NCI-H1105 (cell line): ENCODE results near the gene LCN1.
"Not testable (repeated sequence)": the region's sequence is repeated elsewhere in the genome, so short reads cannot be mapped to it uniquely, and the experiment has no call there.

Source experiments
- DNase-seq: peaks from one replicate; lab custom pipeline; 2025; lab: John Stamatoyannopoulos, UW

LCN1 gene

DNA sequence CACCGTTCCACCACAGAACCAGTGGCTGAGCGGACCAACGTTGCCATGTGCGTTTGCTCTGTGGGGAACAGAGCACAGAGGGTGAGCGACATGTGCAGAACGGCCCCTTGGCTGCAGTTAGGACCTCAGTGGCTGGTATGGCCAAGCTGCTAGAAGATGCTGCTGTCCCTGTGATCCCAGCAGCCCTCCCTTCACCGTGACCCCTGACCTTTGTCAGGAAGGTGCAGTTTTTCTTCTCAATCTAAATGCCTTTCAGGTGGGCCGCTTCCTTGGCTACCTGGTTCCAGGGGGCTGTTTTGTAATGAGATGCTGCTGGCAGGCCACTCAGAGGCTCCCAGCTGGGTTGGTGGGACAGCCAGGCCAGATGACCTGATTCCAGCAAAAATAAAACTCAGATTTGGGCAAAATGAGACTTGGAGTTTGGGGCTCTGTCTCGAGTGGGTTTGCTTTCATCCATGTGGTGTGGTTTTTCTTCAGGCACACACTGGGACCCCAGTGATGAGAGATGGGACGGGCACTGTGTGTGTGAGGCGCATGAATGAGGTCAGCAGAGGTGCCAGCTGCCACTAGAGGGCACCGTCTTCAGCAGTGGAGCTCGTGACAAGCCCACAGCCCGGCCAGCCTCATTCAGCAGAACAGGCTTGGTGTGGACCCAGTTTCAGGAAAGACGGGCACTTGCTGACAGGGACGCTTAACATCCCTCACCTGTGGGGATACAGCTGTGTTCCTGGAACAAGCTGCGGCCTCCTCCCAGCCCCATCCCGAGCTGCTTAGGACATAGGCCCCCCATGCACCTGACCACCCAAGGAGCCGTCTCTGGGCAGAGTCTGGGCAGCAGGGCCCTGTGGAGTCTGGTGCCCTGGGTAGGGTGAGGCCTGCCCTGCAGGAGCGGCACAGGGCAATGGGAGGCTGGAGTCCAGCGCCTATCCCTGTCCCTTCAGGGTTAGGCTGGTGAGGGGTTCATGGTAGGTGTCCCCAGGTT is 16.7 kb upstream of the LCN1 start:
- no peak for DNase-seq

DNA sequence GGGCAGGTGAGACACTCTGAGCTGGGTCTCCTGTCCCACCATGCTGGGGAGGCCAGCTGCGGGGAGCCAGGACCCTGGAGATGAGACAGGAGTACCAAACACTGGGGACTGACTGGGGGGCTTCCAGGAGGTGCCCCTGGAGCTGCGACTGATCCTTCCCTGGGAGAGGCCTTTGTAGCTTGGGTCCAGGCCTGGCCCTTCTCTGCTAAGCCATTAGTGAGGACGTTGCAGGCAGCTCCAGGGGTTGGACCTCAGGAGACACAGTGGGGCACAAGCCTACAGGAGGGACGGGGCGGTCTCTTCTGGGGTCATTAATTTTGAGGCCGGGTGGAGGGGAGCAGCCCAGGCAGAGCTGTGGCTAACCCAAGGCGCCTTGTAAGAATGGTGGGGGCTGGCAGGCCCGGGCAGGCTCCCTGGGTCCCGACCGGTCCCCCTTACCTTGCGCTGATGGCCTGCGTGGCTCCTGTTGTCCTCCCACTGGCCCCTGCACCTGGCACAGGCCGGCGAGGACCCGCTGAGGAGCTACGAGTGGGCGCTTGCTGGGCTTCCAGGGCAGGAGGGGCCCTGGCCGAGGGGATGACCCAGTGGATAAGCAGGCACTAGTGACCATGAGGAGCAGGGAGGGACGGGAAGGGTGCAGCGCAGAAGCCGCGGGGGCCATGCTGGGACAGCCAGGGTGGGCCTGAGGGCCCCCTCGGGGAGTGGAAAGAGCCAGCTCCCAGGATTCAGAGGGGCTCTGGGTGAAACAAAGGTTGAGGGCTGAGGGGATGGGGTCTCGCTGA is 15.6 kb upstream of the LCN1 start:
- DNase-seq: no peak

GRCh38 chr9:135506327-135507103 is 14.7 kb upstream of the LCN1 start:
- DNase-seq: no peak

- no peak for DNase-seq
Measured at GRCh38 chr9:135507104-135508035, 13.9 kb upstream of the LCN1 start.

DNA sequence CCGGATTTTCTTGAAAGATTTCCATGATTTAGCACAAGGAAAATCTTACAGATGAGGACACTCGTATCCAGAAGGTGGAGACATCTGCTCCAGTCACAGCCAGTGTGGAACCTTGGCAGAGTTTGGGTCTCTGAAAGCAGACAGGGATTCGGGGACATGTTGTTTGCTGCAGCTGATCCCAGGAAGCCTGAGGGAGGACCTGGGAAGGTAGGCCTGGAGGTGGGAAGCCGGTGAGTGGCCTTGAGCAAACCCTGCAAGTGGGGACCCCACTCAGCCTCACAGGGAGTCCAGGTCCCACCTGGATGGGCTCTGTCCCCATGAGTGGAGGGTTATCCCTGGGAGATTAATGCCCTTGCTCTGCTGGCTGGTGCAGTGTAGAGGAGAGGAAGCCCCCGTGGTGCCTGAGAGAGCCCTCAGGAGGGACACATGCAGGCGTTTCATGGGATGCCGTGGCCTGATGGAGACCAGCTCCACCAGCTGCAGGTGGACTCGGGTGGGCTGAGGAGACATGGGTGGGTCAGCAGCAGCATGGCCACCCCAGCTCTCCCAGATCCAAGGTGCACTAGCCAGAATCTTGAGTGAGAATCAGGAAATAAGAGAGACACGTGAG is 12.9 kb upstream of the LCN1 start:
- DNase-seq: no peak

DNA sequence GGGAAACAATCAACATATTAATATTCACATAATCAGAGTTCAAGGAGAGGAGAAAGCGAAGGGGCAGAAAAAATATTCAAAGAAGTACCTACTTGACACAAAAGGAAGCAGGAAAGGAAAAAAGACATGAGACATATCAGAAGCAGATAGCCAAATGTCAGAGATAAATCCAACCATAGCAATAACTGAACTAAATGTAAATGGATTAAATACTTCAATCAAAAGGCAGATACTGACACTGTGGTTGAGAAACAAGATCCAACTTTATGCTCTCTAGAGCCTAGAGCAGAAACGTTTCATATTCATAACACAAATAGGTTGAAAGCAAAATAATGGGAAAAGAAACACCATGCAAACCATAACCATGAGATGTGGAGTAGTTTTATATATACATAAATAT is 11.8 kb upstream of the LCN1 start:
- DNase-seq: no peak

- DNase-seq: no peak
Measured at GRCh38 chr9:135512241-135512603, 9.0 kb upstream of the LCN1 start.

DNA sequence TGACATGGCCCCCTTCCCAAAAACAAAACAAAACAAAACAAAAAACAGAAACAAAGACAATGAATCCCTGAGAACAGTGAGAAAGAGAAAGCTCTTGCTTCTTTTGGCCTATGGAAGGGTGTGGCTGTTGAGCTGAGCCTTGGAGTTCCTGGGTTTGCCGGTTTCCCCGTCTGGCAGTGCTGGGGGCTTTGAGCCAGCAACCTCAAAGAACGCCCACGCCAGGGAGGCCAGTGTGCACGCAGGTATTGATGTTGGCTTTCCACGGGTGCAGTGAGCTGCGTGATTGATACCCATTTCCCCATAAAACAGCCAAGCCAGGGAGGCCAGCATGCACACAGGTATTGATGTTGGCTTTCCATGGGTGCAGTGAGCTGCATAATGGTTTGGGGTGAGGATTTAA is 8.3 kb upstream of the LCN1 start:
- no peak for DNase-seq

DNA sequence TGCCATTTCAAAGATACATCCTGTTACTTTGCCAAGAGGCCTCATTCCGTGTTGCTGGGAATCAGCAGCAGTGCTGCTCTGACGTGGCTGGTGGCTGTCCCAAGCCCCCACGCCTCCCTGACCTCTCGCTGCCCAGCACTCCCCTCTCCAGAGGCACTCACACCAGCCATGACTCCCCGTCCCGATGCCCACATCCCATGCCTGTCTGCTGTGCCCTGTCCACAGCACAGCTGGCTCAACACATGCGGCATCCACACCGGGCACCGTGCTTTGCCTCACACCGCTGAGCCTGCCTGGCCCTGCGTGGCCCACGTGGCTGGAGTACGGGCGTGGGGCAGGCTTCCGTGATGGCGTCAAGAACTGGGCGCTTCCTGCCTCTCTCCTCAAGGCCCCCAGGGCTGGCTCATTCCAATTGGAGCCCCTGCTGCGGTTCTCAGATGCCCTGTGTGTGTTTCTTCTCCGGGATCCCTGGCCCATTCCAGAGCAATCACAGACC is 7.8 kb upstream of the LCN1 start:
- no peak for DNase-seq

- not testable (repeated sequence) for DNase-seq
Measured at GRCh38 chr9:135513906-135514305, 7.3 kb upstream of the LCN1 start.

DNA sequence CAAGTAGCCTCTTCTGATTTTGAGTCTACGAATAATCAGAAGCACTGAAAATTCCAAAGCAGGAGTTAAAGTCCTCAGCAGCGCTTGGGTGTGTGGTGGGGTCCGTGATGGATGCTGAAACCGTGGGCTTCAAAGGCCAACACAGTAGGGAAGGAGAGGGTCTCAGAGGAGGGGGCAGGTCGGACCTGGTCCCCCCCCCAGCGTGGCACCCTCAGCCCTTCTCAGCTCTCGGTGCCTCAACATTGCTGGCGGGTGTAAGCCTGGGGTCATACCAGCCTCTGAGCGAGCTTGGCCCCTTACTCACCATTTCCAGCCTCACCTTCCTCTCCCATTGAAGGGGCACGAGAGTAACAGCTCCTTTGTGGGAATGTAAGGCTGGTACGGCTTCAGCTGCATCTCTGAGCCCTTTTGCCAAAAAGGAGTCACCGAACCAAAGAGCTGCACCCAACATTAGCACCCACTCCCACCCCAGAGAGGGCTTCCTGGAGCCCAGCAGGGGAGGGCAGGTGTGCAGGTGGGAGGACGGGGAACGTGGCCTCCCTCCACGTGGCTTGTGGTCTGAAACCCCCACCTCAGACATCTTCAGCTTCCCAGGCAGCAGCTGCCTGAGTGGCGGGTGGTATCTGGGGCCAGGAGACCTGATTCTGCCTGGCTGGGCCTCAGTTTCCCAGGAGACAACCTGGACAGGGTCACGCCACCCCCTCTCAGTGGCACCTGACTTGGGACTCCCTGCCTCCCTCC is 6.7 kb upstream of the LCN1 start:
- DNase-seq: no peak

- DNase-seq: no peak
Measured at GRCh38 chr9:135515083-135515951, 5.9 kb upstream of the LCN1 start.

- DNase-seq: no peak
Measured at GRCh38 chr9:135516132-135516860, 4.9 kb upstream of the LCN1 start.

GRCh38 chr9:135517407-135517822 is 3.8 kb upstream of the LCN1 start:
- DNase-seq: no peak

DNA sequence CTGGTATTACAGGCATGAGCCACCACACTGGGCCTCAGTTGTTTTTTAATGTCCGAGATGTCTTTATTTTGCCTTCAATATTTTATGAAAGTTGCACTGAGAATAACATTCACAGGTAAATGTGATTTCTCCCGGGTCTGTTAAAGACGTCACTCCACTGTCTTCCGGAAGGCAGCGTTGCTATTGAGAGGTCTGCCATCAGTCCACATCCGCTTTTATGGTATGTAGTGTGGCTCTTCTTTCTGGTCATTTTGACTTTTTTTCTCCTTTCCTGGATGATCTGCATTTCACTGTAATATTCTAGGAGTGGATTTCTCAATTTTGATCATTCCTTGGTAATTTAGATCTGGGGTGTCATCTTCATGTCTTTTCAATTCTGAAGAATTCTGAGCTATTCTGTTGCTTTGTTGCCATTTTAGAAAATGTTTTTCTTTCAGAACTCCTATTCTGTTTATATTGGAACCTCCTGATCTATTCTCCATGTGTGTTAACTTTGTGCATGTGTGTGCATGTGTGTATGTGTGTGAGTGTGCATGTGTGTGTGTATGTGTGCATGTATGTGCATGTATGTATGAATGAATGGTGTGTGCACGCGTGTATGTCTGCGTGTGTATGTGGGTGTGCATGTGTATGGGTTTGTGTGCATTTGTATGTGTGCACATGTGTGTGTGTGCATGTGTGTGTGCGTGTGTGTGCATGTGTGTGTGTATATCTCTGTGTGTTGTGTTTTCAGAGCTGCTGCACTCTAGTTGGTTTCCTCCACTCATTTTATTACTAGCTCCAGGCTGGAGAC is 1.9 kb upstream of the LCN1 start:
- DNase-seq: no peak

DNA sequence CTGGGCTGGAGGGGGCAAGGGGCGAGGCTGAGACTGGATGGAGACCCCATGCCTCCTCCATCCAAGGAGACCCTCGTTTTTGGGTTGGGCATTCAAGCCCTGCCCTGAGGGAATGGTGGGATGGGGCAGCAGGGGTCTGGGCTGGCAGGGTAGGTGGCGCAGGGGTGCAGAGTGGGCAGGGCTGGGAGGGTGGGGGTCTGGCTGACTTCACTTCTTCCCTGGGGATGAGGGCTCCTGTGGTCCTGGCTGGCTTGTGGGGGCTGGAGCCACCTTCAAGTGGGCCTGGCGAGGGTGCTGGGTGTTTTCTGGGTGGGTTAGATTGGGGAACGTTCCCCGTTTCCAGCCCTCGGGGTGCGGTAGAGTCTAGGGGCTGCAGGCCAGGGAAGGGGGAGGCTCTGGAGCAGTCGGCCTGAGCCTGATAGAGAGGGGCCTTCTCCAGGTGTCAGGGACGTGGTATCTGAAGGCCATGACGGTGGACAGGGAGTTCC is 412 bp downstream of the LCN1 start:
- no peak for DNase-seq
